Ureter (tissue), 1 donor: ENCODE data around the gene TRAPPC5. TPM values are rescaled to one million over a fixed set of nuclear protein-coding genes. Genes with fewer than 3 reads are reported as not detected.
A peak's percentile ranks its signal among the peaks of the same experiment; 100 is the strongest.

ENCODE experiments used
- DNase-seq: peaks from one replicate; pipeline ENCODE4 v3.0.0-alpha.2; 2020; ENCODE audit warnings: low spot score
- total RNA-seq: library from RNA; stranded (reverse); gene quantifications from one replicate; pipeline ENCODE4 v1.2.4, GENCODE V29; 2023
- donor health status: DM: yes; HTN: yes; CAD: no.

The TRAPPC5 gene
- total RNA-seq, 1 donor from 2014 or later = 80.8 TPM

GRCh38 chr19:7645656-7646425, 34.8 kb upstream of the TRAPPC5 start:
- DNase-seq = no peak

DNA sequence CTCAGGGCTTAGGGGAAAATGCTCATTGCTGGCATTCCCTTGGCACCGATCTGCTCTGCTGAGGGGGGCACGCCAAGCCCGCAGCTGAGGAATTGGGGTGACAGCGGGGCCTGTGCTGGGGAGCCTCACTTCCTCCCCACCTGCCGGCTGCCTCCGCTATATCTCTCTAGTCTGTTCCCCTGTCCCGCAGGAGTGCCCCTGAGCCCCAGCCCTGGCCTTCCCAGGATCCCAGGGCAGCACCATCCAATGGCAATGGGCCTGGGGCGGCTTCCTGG, 34.3 kb upstream of the TRAPPC5 start:
- no peak for DNase-seq

DNA sequence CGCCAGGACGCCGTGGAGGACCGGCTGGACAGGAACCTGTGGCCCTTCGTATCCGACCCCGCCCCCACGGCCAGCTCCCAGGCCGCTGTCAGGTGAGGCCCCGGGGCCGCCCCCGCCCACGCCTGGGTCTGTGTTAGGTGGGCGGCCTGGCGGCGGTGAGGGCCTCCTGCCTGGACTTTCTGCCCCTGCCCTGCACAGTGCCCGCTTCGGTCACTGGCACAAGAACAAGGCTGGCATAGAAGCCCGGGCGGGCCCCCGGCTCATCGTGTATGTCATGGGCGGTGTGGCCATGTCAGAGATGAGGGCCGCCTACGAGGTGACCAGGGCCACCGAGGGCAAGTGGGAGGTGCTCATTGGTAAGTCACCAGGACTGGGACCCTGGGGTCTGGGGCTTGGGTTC, 33.5 kb upstream of the TRAPPC5 start:
- no peak for DNase-seq

DNA sequence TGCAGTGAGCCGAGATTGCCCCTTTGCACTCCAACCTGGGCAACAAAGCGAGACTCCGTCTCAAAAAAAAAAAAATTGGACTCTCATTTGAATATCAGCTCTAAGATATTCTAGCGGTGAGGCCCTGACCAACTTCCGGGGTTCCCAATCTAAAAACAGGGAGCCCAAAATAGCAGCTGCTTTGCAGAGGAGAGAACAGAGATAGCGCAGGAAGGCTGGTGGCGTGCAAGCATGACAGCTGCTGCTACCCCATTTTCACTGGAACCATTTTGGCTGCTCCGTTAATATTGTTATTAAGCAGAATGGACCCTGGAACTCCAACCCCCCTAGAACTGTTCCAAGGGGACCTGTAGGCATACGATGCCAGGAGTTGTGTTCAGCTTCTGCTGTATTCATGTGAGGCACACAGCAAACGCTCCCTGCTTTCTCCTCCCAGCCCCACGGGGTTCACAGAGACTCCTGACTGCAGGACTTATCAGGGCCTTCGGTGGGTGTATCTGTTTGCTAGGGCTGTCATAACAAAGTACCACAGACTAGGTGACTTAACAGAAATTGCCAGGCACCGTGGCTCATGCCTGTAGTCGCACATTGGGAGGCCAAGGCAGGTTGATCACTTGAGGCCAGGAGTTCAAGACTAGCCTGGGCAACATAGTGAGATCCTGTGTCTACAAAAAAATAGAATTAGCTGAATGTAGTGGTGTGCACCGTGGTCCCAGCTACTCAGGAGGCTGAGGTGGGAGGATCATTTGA, 32.2 kb upstream of the TRAPPC5 start:
- no peak for DNase-seq

- no peak for DNase-seq
Observed at GRCh38 chr19:7650148-7650547, 30.5 kb upstream of the TRAPPC5 start.

- DNase-seq = peak; percentile 91
Observed at GRCh38 chr19:7652061-7652641, 28.5 kb upstream of the TRAPPC5 start.

DNA sequence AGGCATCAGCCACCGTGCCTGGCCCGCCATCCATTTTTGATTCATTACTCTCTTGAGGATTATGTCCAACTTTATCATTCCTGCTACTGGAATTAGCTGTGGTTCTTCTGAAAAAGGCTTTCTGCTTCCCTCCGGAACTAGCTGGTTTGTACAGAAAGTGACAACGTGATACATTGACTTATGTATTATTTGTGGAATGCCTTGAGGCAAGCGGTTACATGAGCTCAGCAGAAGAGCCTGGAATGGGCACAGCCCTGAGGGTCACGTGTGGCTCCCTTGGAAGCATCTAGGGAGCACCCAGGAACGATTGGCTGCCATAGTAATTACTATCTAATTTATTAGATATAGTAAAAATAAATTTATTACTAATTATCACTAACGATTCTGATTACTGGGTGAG, 26.2 kb upstream of the TRAPPC5 start:
- DNase-seq = no peak

- no peak for DNase-seq
Observed at GRCh38 chr19:7655581-7655980, 25.1 kb upstream of the TRAPPC5 start.

DNA sequence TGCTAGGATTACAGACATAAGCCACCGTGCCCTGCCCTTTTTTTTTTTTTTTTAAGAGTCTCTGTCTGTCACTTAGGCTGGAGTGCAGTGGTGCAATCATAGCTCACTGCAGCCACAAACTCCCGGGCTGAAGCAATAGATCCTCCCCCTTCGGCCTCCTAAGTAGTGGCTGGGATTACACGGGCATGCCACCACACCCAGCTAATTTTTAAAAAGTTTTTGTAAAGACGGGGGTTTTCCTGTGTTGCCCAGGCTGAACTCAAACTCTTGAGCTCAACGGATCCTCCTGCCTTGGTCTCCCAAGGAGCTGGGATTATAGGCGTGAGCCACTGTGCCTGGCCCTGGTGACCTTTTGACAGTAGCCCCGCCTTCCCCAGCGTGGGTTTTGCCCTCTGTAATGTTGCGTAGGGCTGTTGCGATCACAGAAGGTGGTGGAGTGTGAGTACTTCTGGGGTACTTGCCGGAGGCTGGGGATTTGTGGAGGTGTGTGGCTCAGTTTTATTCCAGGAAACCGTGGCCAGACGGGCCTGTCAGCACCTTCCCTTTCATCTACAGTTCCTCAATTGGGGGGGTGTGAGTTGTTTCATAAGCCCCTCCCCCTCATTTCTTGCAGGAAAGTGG, 23.4 kb upstream of the TRAPPC5 start:
- no peak for DNase-seq

DNA sequence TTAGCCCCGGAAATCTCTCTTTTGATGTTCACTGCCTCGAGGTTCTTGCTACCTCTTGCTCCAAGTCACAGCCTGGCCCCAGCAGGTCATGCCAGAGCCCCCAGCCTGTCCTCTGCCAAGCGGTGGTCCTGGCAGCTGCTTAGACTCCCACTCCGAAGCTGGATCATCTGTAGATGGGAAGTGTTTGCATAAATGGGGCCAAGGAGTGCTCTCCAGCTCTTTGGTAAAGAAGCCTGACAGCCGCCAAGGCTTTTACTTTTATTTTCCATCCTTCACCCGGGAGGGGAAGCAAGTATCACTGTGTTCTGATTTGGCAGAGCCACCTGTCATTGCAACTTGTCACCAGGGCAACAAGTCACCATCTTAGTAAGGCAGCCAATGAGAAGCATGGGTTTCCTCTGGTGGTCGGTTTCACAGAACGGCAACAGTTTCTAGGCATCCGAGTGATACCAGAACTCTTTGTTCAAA, 22.4 kb upstream of the TRAPPC5 start:
- no peak for DNase-seq

- DNase-seq = no peak
Observed at GRCh38 chr19:7661744-7662538, 18.7 kb upstream of the TRAPPC5 start.

GRCh38 chr19:7662657-7663056, 18.0 kb upstream of the TRAPPC5 start:
- no peak for DNase-seq

GRCh38 chr19:7663706-7664105, 16.9 kb upstream of the TRAPPC5 start:
- DNase-seq = no peak

DNA sequence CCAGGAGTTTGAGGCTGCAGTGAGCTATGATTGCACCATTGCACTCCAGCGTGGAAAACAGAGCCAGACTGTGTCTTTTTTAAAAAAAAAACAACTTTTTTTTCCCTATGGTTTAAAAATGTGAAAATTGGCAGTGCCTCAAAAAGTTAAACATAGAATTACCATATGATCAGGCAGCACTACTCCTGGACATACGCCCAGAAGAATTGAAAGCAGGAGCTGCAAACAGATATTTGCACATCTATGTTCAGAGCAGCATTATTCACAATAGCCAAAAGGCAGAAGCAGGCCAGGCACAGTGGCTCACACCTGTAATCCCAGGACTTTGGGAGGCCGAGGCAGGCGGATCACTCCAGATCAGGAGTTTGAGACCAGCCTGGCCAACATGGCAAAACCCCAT, 15.6 kb upstream of the TRAPPC5 start:
- no peak for DNase-seq

DNA sequence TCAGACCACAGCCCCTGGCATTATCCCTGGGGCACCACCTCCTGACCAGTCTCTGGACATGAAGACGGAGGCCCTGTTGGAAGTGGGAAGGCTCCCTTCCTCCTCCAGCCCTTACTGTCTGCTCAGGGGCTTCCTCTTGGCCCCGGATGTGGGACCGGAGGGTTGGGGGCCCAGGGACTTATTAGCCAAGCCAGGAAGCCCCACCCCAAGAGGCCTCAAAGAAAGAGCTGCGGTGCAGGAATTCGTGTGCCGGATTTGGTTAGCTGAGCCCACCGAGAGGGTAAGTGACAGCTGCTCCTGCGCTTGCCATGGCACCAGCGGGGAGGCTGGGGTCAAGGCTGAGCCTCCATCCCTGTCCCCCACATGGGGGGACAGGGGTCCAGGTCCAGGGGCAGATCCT, 11.8 kb upstream of the TRAPPC5 start, which contains the start of gene RETN:
RETN (plus strand) TSS at position 208 of the 400 bp plus-strand sequence. CDS start 278 bp downstream, outside the sequence.
- no peak for DNase-seq

GRCh38 chr19:7669641-7670040, 11.0 kb upstream of the TRAPPC5 start:
- no peak for DNase-seq

GRCh38 chr19:7670150-7670783, 10.4 kb upstream of the TRAPPC5 start:
- no peak for DNase-seq

- DNase-seq = no peak
Observed at GRCh38 chr19:7670790-7671189, 9.8 kb upstream of the TRAPPC5 start.

DNA sequence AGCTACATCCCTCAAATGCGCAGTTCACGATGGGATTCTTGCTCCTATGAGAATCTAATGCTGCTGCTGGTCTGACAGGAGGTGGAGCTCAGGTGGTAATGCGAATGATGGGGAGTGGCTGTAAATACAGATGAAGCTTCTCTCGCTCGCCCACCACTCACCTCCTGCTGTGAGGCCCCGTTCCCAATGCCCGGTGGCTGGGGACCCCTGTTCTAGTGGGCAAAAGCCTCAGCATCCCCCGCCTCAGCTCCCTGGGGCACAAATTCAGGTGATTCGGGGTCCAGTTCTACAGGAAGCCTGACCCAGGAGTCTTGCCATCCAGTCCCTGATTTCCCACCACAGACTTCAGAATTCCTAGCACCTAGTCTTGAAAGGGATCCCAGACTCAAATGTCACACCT, 8.1 kb upstream of the TRAPPC5 start:
- DNase-seq = no peak

DNA sequence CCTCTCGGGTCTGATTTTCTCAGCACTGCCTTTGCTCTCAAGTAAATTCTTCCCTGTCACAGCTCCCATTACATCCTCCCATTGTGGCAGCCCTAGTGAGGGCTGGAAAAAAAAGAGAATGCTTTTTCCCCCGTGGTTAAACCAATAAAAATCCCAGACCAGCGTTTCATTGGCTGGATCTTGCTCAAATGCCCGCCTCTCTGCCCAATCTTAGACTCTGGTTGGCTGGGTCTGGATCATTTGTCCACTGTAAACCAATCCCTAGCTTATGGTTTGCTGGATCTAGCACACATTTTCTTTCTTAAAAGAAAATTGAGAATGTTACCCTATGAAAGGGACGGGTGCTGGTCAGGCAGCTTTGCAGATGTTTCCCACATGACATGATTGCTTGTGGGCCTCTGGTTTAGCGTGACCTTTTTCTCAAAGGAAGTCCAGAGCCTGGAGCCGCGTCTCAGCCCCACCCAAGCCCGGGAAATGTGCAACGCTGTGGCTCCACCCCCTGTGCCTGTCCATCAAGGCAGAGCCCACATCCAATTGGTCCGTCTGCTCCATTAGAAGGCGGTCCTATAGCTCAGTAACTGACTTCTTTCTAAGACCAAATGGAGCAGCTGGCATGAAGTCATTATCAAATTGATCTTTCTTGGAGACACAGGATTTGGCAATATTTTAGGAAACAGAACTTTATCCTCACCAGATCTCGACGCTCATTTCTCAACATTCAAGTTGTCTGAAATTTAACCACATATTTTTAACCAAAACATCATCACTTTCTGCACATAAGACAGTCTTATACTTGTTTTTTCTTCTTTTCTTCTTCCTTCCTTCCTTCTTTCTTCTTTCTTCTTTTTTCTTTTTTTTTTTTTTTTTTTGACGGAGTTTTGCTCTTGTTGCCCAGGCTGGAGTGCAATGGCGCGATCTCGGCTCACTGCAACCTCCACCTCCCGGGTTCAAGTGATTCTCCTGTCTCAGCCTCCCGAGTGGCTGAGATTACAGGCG, 6.3 kb upstream of the TRAPPC5 start:
- DNase-seq = peak; percentile 70
